ENCODE results near the gene GASK1A.

Gene GASK1A

GRCh38 chr3:43071313-43071893 lies 92.3 kb downstream of the GASK1A start:
- no peak for DNase-seq

GRCh38 chr3:43072361-43072760 lies 93.2 kb downstream of the GASK1A start:
- no peak for DNase-seq

- DNase-seq = no peak
These were observed 94.2 kb downstream of the GASK1A start for GRCh38 chr3:43073116-43073835.

- DNase-seq = no peak
These were observed 94.7 kb downstream of the GASK1A start for GRCh38 chr3:43073836-43074220.

- no peak for DNase-seq
These were observed 95.4 kb downstream of the GASK1A start for GRCh38 chr3:43074482-43074881.

GRCh38 chr3:43074901-43075689 lies 96.0 kb downstream of the GASK1A start:
- no peak for DNase-seq

- no peak for DNase-seq
These were observed 97.0 kb downstream of the GASK1A start for GRCh38 chr3:43075904-43076661.

- no peak for DNase-seq
These were observed 97.7 kb downstream of the GASK1A start for GRCh38 chr3:43076857-43077256.

GRCh38 chr3:43077261-43077660 lies 98.2 kb downstream of the GASK1A start:
- no peak for DNase-seq

- DNase-seq = no peak
These were observed 98.6 kb downstream of the GASK1A start for GRCh38 chr3:43077707-43078106.

- no peak for DNase-seq
These were observed 100.6 kb downstream of the GASK1A start for GRCh38 chr3:43079536-43080332.

- DNase-seq = no peak
These were observed 101.8 kb downstream of the GASK1A start for GRCh38 chr3:43080726-43081568.

- no peak for DNase-seq
These were observed 102.7 kb downstream of the GASK1A start for GRCh38 chr3:43081796-43082195.

- no peak for DNase-seq
These were observed 103.3 kb downstream of the GASK1A start for GRCh38 chr3:43082457-43082856.

GRCh38 chr3:43086460-43087165 lies 107.5 kb downstream of the GASK1A start:
- DNase-seq = no peak

GRCh38 chr3:43087249-43087776 lies 108.2 kb downstream of the GASK1A start:
- DNase-seq = no peak

GRCh38 chr3:43089081-43089480 lies 110.0 kb downstream of the GASK1A start:
- DNase-seq = no peak

GRCh38 chr3:43090238-43090637 lies 111.1 kb downstream of the GASK1A start:
- no peak for DNase-seq

GRCh38 chr3:43091481-43091880 lies 112.4 kb downstream of the GASK1A start:
- no peak for DNase-seq

- no peak for DNase-seq
These were observed 113.9 kb downstream of the GASK1A start for GRCh38 chr3:43093006-43093405.

- no peak for DNase-seq
These were observed 114.9 kb downstream of the GASK1A start for GRCh38 chr3:43093974-43094373.

Data from NCI-H187 (cell line).